Testis (tissue), 2 donors: Measurements from ENCODE around the gene CLCN4.

Experiments used
- POLR2A ChIP-seq: fragments of 450-650 bp; IDR thresholded peaks from one replicate; pipeline ENCODE4 v1.6.1; 2017; ENCODE audit warnings: antibody characterized with exemption, mild to moderate bottlenecking, moderate library complexity
- TF ChIP-seq, protein P1 (sequence below), 3 experiments: fragments of 450-650 bp in 2 of 3; fragments of 200-600 bp in 1 of 3; sonication (generic) in 1 of 3; IDR thresholded peaks; one replicate each; pipeline ENCODE4 v1.5.1; 2016 to 2019; ENCODE audit warnings: antibody characterized with exemption in 3 of 3, mild to moderate bottlenecking in 2 of 3, moderate library complexity in 1 of 3

DNA sequence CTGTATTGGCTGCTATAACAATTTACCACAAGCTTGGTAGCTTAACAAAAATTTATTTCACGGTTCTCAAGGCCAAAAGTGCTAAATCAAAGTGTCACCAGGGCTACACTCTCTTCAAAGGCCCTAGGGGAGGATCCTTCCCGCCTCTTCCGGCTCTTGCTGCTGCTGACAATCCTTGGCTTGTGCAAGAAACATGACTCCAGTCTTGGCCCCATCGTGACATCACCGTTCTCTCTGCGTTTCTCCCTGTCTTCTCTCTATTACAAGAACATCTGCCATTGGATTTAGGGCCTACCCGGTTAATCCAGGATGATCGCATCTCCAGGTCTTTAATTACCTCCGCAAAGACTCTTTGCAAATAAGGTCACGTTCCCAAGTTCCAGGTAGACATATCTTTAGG, 10.4 kb upstream of the CLCN4 start:
- TF ChIP-seq, protein P1, sequence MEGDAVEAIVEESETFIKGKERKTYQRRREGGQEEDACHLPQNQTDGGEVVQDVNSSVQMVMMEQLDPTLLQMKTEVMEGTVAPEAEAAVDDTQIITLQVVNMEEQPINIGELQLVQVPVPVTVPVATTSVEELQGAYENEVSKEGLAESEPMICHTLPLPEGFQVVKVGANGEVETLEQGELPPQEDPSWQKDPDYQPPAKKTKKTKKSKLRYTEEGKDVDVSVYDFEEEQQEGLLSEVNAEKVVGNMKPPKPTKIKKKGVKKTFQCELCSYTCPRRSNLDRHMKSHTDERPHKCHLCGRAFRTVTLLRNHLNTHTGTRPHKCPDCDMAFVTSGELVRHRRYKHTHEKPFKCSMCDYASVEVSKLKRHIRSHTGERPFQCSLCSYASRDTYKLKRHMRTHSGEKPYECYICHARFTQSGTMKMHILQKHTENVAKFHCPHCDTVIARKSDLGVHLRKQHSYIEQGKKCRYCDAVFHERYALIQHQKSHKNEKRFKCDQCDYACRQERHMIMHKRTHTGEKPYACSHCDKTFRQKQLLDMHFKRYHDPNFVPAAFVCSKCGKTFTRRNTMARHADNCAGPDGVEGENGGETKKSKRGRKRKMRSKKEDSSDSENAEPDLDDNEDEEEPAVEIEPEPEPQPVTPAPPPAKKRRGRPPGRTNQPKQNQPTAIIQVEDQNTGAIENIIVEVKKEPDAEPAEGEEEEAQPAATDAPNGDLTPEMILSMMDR (IDR thresholded peaks at IDR 0.05) = no peak
- no peak for TF ChIP-seq POLR2A
